ENCODE data around the gene CELSR1.

CELSR1 gene

GRCh38 chr22:46524203-46524740, 13.1 kb downstream of the CELSR1 start:
- no peak overlapping the region for H3K4me3 ChIP-seq (IDR thresholded peaks at IDR 0.05; ENCODE audit: insufficient read depth, low read depth, low read length)
- H2AFZ ChIP-seq (ENCODE audit: low read depth): no peak overlapping the region
- peaks cover 8% of the 10 kb centered on the region; the same call in 1 of the 2 replicates for H3K27me3 ChIP-seq (ENCODE audit: insufficient read depth, low read depth)
- H4K20me1 ChIP-seq (ENCODE audit: insufficient read depth): no peaks in the 10 kb centered on the region
- no peaks in the 10 kb centered on the region for H3K36me3 ChIP-seq (ENCODE audit: insufficient read depth)
- H3K27ac ChIP-seq: no peak overlapping the region
- H3K4me1 ChIP-seq (ENCODE audit: low read depth, poor library complexity, severe bottlenecking): no peaks in the 10 kb centered on the region
- no peak overlapping the region for H3K4me2 ChIP-seq
- no peak overlapping the region for H3K9ac ChIP-seq
- H3K79me2 ChIP-seq (ENCODE audit: insufficient read depth, low read depth): no peaks in the 10 kb centered on the region
- TF ChIP-seq CTCF (conservative IDR thresholded peaks at IDR 0.05; ENCODE audit: low read depth, low read length): no peak

GRCh38 chr22:46522797-46523196, 14.6 kb downstream of the CELSR1 start:
- no peak for TF ChIP-seq CTCF (conservative IDR thresholded peaks at IDR 0.05; ENCODE audit: low read depth, low read length)
- no peak overlapping the region for H3K27ac ChIP-seq
- H3K4me1 ChIP-seq (ENCODE audit: low read depth, poor library complexity, severe bottlenecking): no peaks in the 10 kb centered on the region
- no peaks in the 10 kb centered on the region for H3K36me3 ChIP-seq (ENCODE audit: insufficient read depth)
- no peak overlapping the region for H3K9ac ChIP-seq
- peaks cover 8% of the 10 kb centered on the region; the same call in 1 of the 2 replicates for H3K27me3 ChIP-seq (ENCODE audit: insufficient read depth, low read depth)
- H3K4me3 ChIP-seq (IDR thresholded peaks at IDR 0.05; ENCODE audit: insufficient read depth, low read depth, low read length): no peak overlapping the region
- no peaks in the 10 kb centered on the region for H3K79me2 ChIP-seq (ENCODE audit: insufficient read depth, low read depth)
- H4K20me1 ChIP-seq (ENCODE audit: insufficient read depth): no peaks in the 10 kb centered on the region
- no peak overlapping the region for H3K4me2 ChIP-seq
- no peak overlapping the region for H2AFZ ChIP-seq (ENCODE audit: low read depth)

GRCh38 chr22:46521994-46522393, 15.4 kb downstream of the CELSR1 start:
- no peaks in the 10 kb centered on the region for H4K20me1 ChIP-seq (ENCODE audit: insufficient read depth)
- no peak overlapping the region for H3K4me3 ChIP-seq (IDR thresholded peaks at IDR 0.05; ENCODE audit: insufficient read depth, low read depth, low read length)
- no peak overlapping the region for H3K9ac ChIP-seq
- no peaks in the 10 kb centered on the region for H3K4me1 ChIP-seq (ENCODE audit: low read depth, poor library complexity, severe bottlenecking)
- no peak for TF ChIP-seq CTCF (conservative IDR thresholded peaks at IDR 0.05; ENCODE audit: low read depth, low read length)
- no peaks in the 10 kb centered on the region for H3K79me2 ChIP-seq (ENCODE audit: insufficient read depth, low read depth)
- H3K27ac ChIP-seq: no peak overlapping the region
- H2AFZ ChIP-seq (ENCODE audit: low read depth): no peak overlapping the region
- no peak overlapping the region for H3K4me2 ChIP-seq
- peaks cover 8% of the 10 kb centered on the region; the same call in 1 of the 2 replicates for H3K27me3 ChIP-seq (ENCODE audit: insufficient read depth, low read depth)
- no peaks in the 10 kb centered on the region for H3K36me3 ChIP-seq (ENCODE audit: insufficient read depth)

GRCh38 chr22:46520880-46521279, 16.5 kb downstream of the CELSR1 start:
- no peaks in the 10 kb centered on the region for H3K4me1 ChIP-seq (ENCODE audit: low read depth, poor library complexity, severe bottlenecking)
- H3K9ac ChIP-seq: no peak overlapping the region

More at GRCh38 chr22:46520880-46521279, 16.5 kb downstream of the CELSR1 start:
- H3K36me3 ChIP-seq (ENCODE audit: insufficient read depth): no peaks in the 10 kb centered on the region
- H3K27ac ChIP-seq: no peak overlapping the region
- no peak overlapping the region for H2AFZ ChIP-seq (ENCODE audit: low read depth)
- no peak overlapping the region for H3K4me2 ChIP-seq
- H3K4me3 ChIP-seq (IDR thresholded peaks at IDR 0.05; ENCODE audit: insufficient read depth, low read depth, low read length): no peak overlapping the region
- peaks cover 5% of the 10 kb centered on the region; the same call in 1 of the 2 replicates for H3K27me3 ChIP-seq (ENCODE audit: insufficient read depth, low read depth)
- H3K79me2 ChIP-seq (ENCODE audit: insufficient read depth, low read depth): no peaks in the 10 kb centered on the region
- no peak for TF ChIP-seq CTCF (conservative IDR thresholded peaks at IDR 0.05; ENCODE audit: low read depth, low read length)
- no peaks in the 10 kb centered on the region for H4K20me1 ChIP-seq (ENCODE audit: insufficient read depth)
